Chondrocyte (in vitro differentiated cells): ENCODE results near the gene CRYL1. TPM values are rescaled to one million over a fixed set of nuclear protein-coding genes. Genes with fewer than 3 reads are reported as not detected.

Experiments used
- DNase-seq: peaks from one replicate; pipeline ENCODE4 v3.0.0; 2021; ENCODE audit warnings: mixed read lengths, low spot score
- H3K27ac Mint-ChIP-seq: one replicate; pipeline ENCODE4 v1.8.0; 2021; ENCODE audit warnings: mild to moderate bottlenecking, moderate library complexity, mixed read lengths; ENCODE audit not compliant: unreplicated experiment
- H3K27me3 Mint-ChIP-seq: 2 replicates; pipeline ENCODE4 v1.8.0; 2021; ENCODE audit warnings: low read depth, mixed read lengths
- H3K36me3 Mint-ChIP-seq: 2 replicates; pipeline ENCODE4 v1.8.0; 2021; ENCODE audit warnings: low read depth, mixed read lengths
- H3K4me1 Mint-ChIP-seq: 2 replicates; pipeline ENCODE4 v1.8.0; 2021; ENCODE audit warnings: low read depth, mild to moderate bottlenecking, mixed read lengths
- H3K4me3 Mint-ChIP-seq: one replicate; pipeline ENCODE4 v1.8.0; 2021; ENCODE audit warnings: mild to moderate bottlenecking, moderate library complexity, mixed read lengths; ENCODE audit not compliant: unreplicated experiment
- H3K9me3 Mint-ChIP-seq: 2 replicates; pipeline ENCODE4 v1.8.0; 2021; ENCODE audit warnings: low read depth, mixed read lengths
- total RNA-seq: library from RNA; stranded (reverse); gene quantifications from 3 replicates; pipeline ENCODE4 v1.2.1, GENCODE V29; 2021
- TF ChIP-seq, protein P1 (sequence below): fragments of 200-600 bp; sonication (generic); IDR thresholded peaks from 2 replicates; pipeline ENCODE4 v1.5.0; 2021; ENCODE audit warnings: antibody characterized with exemption, mild to moderate bottlenecking, moderate library complexity

Gene CRYL1
- total RNA-seq, 1 donor from 2014 or later, result 17.0 TPM

DNA sequence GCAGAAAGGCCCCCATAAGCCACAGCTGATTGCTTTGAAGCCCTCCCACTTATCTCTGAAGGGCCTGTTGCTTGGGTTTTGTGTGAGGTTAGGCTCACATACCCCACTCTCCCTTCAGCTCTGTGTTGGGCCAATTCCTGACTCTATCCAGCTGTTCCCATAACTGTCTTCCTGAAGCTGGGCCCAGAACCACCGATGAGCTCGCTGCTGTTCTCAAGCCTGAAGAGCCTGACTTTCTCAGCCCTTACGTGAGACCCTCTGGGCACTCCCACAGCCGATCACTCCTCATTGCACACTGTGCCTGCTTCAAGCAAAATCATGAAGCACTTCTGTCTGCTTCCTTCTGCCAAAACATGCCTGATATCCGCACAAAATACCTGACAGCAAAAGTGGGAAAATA is 124.1 kb downstream of the CRYL1 start:
- Mint-ChIP-seq H3K4me1 (no peaks in the 10 kb centered on the region), H3K36me3 (peaks cover 10% of the 10 kb centered on the region), H3K9me3 (no peaks in the 10 kb centered on the region), H3K4me3 (no peak overlapping the region), H3K27ac (no peak overlapping the region), H3K27me3 (peaks cover 14% of the 10 kb centered on the region)
- DNase-seq, result no peak
- TF ChIP-seq, protein P1, sequence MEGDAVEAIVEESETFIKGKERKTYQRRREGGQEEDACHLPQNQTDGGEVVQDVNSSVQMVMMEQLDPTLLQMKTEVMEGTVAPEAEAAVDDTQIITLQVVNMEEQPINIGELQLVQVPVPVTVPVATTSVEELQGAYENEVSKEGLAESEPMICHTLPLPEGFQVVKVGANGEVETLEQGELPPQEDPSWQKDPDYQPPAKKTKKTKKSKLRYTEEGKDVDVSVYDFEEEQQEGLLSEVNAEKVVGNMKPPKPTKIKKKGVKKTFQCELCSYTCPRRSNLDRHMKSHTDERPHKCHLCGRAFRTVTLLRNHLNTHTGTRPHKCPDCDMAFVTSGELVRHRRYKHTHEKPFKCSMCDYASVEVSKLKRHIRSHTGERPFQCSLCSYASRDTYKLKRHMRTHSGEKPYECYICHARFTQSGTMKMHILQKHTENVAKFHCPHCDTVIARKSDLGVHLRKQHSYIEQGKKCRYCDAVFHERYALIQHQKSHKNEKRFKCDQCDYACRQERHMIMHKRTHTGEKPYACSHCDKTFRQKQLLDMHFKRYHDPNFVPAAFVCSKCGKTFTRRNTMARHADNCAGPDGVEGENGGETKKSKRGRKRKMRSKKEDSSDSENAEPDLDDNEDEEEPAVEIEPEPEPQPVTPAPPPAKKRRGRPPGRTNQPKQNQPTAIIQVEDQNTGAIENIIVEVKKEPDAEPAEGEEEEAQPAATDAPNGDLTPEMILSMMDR, result no peak

DNA sequence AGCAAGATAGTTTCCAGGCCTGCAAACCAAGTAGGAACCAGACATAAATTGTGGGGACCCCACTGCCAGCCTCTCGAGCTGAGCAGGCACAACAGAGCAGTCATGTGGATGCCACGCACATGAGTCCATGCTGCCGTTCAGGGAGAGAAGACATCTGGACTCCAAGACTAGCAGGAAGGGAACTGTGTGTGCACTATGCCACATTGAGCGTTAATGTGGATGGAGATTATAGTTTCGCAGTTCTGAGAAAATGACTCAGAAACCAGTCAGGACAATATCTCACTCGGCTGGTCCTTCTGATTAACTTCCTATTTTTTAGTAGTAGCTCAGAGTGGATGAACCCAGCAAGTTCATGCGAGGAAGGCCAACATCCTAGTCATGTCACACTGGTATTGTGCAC is 124.9 kb downstream of the CRYL1 start:
- Mint-ChIP-seq H3K27ac (no peak overlapping the region), H3K4me3 (no peak overlapping the region), H3K27me3 (peaks cover 10% of the 10 kb centered on the region), H3K4me1 (no peaks in the 10 kb centered on the region), H3K36me3 (peaks cover 10% of the 10 kb centered on the region), H3K9me3 (no peaks in the 10 kb centered on the region)
- TF ChIP-seq, protein P1, result no peak
- DNase-seq, result no peak

DNA sequence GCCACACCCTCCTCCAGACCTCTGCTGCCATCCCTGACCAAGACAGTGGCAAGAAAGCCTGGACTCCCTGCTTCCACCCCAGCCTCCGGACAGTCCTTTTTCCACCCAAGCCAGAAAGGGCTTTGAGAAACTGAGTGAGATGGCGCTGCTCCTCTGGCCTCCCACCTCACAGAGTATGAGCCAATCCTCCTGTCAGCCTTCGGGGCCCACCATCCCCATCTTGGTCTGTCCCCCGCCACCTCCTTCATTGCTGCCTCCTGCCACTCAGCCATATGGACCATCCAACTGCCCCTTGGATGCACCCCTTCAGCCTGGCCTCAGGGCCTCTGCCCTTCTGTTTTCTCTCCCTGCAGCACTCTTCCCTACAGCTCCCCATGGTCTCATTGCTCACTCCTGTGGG is 125.7 kb downstream of the CRYL1 start:
- no peaks in the 10 kb centered on the region for H3K4me1 Mint-ChIP-seq
- TF ChIP-seq, protein P1, result no peak
- H3K36me3 Mint-ChIP-seq, result peaks cover 10% of the 10 kb centered on the region
- H3K9me3 Mint-ChIP-seq, result no peaks in the 10 kb centered on the region
- DNase-seq, result no peak
- peaks cover 10% of the 10 kb centered on the region for H3K27me3 Mint-ChIP-seq
- H3K27ac Mint-ChIP-seq, result no peak overlapping the region
- H3K4me3 Mint-ChIP-seq, result no peak overlapping the region

DNA sequence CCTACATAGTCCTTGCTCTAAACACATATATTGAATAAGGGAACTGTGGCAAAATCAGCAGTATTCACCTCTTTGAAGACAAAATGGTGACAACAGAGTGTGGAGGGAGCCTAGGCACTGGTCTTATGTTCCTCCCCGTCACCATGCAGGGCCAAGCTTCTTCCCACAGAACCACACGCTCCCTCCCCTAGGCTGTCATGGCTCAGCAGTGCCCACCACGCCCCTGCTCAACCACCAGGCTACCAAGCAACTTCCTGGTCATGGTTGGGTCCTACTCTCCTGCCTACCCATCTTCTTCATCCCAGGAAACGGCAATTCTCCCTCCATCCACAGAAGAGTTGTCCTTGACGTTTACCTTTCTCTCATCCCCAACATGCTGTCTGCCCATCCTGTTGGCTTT is 126.1 kb downstream of the CRYL1 start:
- TF ChIP-seq, protein P1, result no peak
- H3K27ac Mint-ChIP-seq, result no peak overlapping the region
- DNase-seq, result no peak
- peaks cover 10% of the 10 kb centered on the region for H3K27me3 Mint-ChIP-seq
- H3K4me1 Mint-ChIP-seq, result no peaks in the 10 kb centered on the region
- H3K36me3 Mint-ChIP-seq, result peaks cover 10% of the 10 kb centered on the region
- H3K9me3 Mint-ChIP-seq, result no peaks in the 10 kb centered on the region
- H3K4me3 Mint-ChIP-seq, result no peak overlapping the region

DNA sequence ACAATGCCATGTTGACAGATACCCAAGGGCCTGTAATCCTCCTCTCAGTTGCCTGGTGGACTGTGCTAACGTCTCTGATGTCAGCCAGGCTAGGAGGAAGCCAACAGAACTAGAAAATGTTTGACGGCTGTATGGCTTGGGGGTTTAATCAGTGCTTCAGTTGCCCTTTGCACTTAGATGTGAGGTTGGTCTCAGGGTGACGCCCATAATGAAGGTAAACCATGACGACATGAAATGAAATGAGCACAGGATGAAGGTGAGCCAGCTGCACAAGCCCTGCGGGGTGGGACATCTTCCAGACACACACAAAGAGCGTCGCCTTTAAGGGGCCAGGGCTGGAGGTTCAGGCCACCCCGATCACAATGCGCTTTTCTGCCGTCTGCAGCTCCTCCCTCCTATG is 127.2 kb downstream of the CRYL1 start:
- Mint-ChIP-seq H3K27me3 (peaks cover 10% of the 10 kb centered on the region), H3K36me3 (peaks cover 9% of the 10 kb centered on the region), H3K9me3 (no peaks in the 10 kb centered on the region), H3K4me3 (no peak overlapping the region), H3K27ac (no peak overlapping the region), H3K4me1 (no peaks in the 10 kb centered on the region)
- TF ChIP-seq, protein P1, result no peak
- no peak for DNase-seq
